Kidney (tissue), 14 donors: Measurements from ENCODE around the gene ETF1. TPM values are rescaled to one million over a fixed set of nuclear protein-coding genes. Genes with fewer than 3 reads are reported as not detected.

ENCODE experiments used
- DNase-seq, 5 donors: peaks; one replicate each; pipeline ENCODE4 v3.0.0-alpha.2; 2013 to 2020
- FAIRE-seq: peaks from 2 replicates; lab custom pipeline; 2012; peaks lifted over from hg19 to GRCh38; lab: Jason Lieb, UNC
- H3K27ac ChIP-seq, 2 donors: one replicate each; pipeline ENCODE4 v1.7.0; 2013; ENCODE audit warnings: low read depth in 2 of 2, low read length in 2 of 2, inconsistent platforms in 1 of 2
- H3K27me3 ChIP-seq: one replicate; pipeline ENCODE4 v1.7.1; 2013; ENCODE audit warnings: low read length, inconsistent platforms; ENCODE audit not compliant: control insufficient read depth, insufficient read depth
- H3K36me3 ChIP-seq, 3 donors: one replicate each; pipeline versions ENCODE4 v1.7.0 to v1.7.1; 2013; ENCODE audit warnings: low read length in 3 of 3, control low read depth in 1 of 3, inconsistent platforms in 1 of 3; ENCODE audit not compliant: insufficient read depth in 3 of 3, control insufficient read depth in 2 of 3
- H3K4me1 ChIP-seq, 3 donors: one replicate each; pipeline versions ENCODE4 v1.7.0 to v1.7.1; 2013; ENCODE audit warnings: low read length in 3 of 3, inconsistent platforms in 1 of 3, low read depth in 1 of 3; ENCODE audit not compliant: control insufficient read depth in 2 of 3, insufficient read depth in 2 of 3
- H3K4me3 ChIP-seq, 3 donors: one replicate each; pipeline versions ENCODE4 v1.7.0 to v1.8.1; 2013; ENCODE audit warnings: low read length in 3 of 3, control low read depth in 1 of 3, inconsistent platforms in 1 of 3
- H3K9ac ChIP-seq, 3 donors: one replicate each; pipeline versions ENCODE4 v1.7.0 to v1.7.1; 2013; ENCODE audit warnings: low read length in 3 of 3, control low read depth in 1 of 3, inconsistent platforms in 1 of 3
- H3K9me3 ChIP-seq, 3 donors: one replicate each; pipeline versions ENCODE4 v1.7.0 to v1.7.1; 2013; ENCODE audit warnings: low read length in 3 of 3, control low read depth in 1 of 3, inconsistent platforms in 1 of 3; ENCODE audit not compliant: control insufficient read depth in 2 of 3, insufficient read depth in 1 of 3
- CTCF ChIP-seq: IDR thresholded peaks from 3 replicates; pipeline ENCODE4 v1.5.1; 2012; ENCODE audit warnings: mild to moderate bottlenecking, moderate library complexity, borderline replicate concordance; ENCODE audit not compliant: insufficient read depth; ENCODE audit errors: extremely low read depth
- intact Hi-C: fragments of 100-400 bp; cut with DNase I; formaldehyde crosslinking; loops from one replicate; pipeline ENCODE4 v1.11.1; 2022
- polyA plus RNA-seq: library from polyadenylated mRNA; stranded (reverse); fragments of 350-450 nt; fragmentation: Illumina TruSeq; extraction: RNeasy Lipid Tissue Mini Kit (QIAGEN cat#74804); gene quantifications from one replicate; pipeline ENCODE4 v1.2.3, GENCODE V29; 2014; ENCODE audit warnings: low read depth, low replicate concordance; ENCODE audit not compliant: insufficient read depth
- total RNA-seq: library from RNA; stranded (reverse); fragmentation: NEBNext Ultra II Directional; extraction: Animal tissue kit (Norgen Biotek cat#: 25700); gene quantifications from one replicate; pipeline ENCODE4 v1.2.1, GENCODE V29; 2021
- donor health status: control.
- donor health status: control.
- donor health status: control.
- donor health status: control.
- donor health status: control.
- donor health status: DM: yes; HTN: yes; CAD: no.
- donor health status: Normal renal cell carcinoma (clear cell type).

The ETF1 gene
- total and polyA plus RNA-seq, 2 donors from 2014 or later, result 37.5 to 85.6 TPM

- intact Hi-C loops, result no loop called here
- no peak for FAIRE-seq
- no peak overlapping the region for H3K27ac ChIP-seq
- peaks cover 0 to 36% (median 31%) of the 10 kb centered on the region in 3 donors for H3K36me3 ChIP-seq
- H3K9me3 ChIP-seq, result no peaks in the 10 kb centered on the region
- H3K4me3 ChIP-seq, result no peak overlapping the region
- TF ChIP-seq CTCF, result no peak
- H3K9ac ChIP-seq, result no peak overlapping the region
- H3K4me1 ChIP-seq, result no peaks in the 10 kb centered on the region
- DNase-seq, result no peak
- H3K27me3 ChIP-seq, result no peaks in the 10 kb centered on the region
Measured at GRCh38 chr5:138517437-138517836, 25.6 kb downstream of the ETF1 start.

- no peak for FAIRE-seq
- peaks cover 0 to 44% (median 33%) of the 10 kb centered on the region in 3 donors for H3K36me3 ChIP-seq
Measured at GRCh38 chr5:138515556-138516245, 27.3 kb downstream of the ETF1 start.

DNA sequence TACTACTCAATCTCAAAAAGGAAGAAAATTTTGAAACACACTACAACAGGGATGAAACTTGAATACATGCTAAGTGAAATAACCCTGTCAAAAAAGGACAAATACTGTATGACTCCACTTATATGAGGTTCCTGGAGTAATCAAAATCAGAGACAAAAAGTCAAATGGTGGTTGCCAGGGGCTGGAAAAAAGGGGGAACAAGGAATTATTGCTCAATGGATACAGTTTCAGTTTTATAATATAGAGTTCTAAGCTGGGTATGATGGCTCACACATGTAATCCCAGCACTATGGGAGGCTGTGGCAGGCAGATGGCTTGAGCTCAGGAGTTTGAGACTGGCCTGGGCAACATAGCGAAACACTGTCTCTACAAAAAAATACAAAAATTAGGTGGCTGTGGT lies 29.0 kb downstream of the ETF1 start:
- intact Hi-C loops, result no loop called here
- FAIRE-seq (no peak), DNase-seq (no peak)
- Histone ChIP-seq H3K9me3 (no peaks in the 10 kb centered on the region), H3K36me3 (peaks cover 0 to 56% (median 36%) of the 10 kb centered on the region in 3 donors), H3K4me1 (no peaks in the 10 kb centered on the region), H3K9ac (no peak overlapping the region), H3K27me3 (no peaks in the 10 kb centered on the region), H3K27ac (no peak overlapping the region), H3K4me3 (no peak overlapping the region)
- no peak for TF ChIP-seq CTCF

More at GRCh38 chr5:138515556-138516245, 27.3 kb downstream of the ETF1 start:
- H3K27ac ChIP-seq, result no peak overlapping the region
- intact Hi-C loops, result no loop called here
- no peak overlapping the region for H3K4me3 ChIP-seq
- no peak overlapping the region for H3K9ac ChIP-seq
- no peaks in the 10 kb centered on the region for H3K4me1 ChIP-seq
- no peak for DNase-seq
- H3K27me3 ChIP-seq, result no peaks in the 10 kb centered on the region
- H3K9me3 ChIP-seq, result no peaks in the 10 kb centered on the region
- TF ChIP-seq CTCF, result no peak
